A549 (cell line): ENCODE measurements around the gene STRN. TPM values are rescaled to one million over a fixed set of nuclear protein-coding genes. Genes with fewer than 3 reads are reported as not detected.
"Not testable (repeated sequence)": the region's sequence is repeated elsewhere in the genome, so short reads cannot be mapped to it uniquely, and the experiment has no call there.

ENCODE experiments used
- ATAC-seq, 2 experiments: fragments of 200-7000 bp in 1 of 2; fragments of >200 bp in 1 of 2; cut with Nextera tagmentation in 1 of 2; cut with Tn5 transposase in 1 of 2; 3 replicates each; pipeline versions ENCODE4 v1.8.0 to v1.9.1; 2018 to 2020; ENCODE audit warnings: mild to moderate bottlenecking in 1 of 2, moderate library complexity in 1 of 2
- CTCF ChIA-PET: fragments of 300-600 bp; sonication (Branson Sonifier 250); formaldehyde crosslinking; extraction: SDS; loops from one replicate; lab custom pipeline; 2021; ENCODE audit warnings: antibody characterized with exemption, inconsistent platforms; lab: Yijun Ruan, JAX
- POLR2A ChIA-PET: fragments of 350-600 bp; formaldehyde crosslinking; extraction: SDS; loops from one replicate; lab custom pipeline; 2021; ENCODE audit warnings: antibody characterized with exemption, inconsistent platforms; lab: Yijun Ruan, JAX
- DNase-seq, 2 experiments: peaks; one replicate each; pipeline versions ENCODE4 v3.0.0 to v3.0.0-alpha.2; 2011 to 2016; ENCODE audit warnings: low read depth in 1 of 2, low spot score in 1 of 2
- FAIRE-seq: peaks from 2 replicates; lab custom pipeline; 2011; peaks lifted over from hg19 to GRCh38; lab: Jason Lieb, UNC
- H3K27ac ChIP-seq, 2 experiments: fragments of >200 bp; sonication (Bioruptor Twin); formaldehyde crosslinking; 3 replicates each; pipeline ENCODE4 v1.5.1; 2016 to 2017
- H3K4me1 ChIP-seq: fragments of >200 bp; sonication (Bioruptor Twin); formaldehyde crosslinking; 3 replicates; pipeline ENCODE4 v1.6.1; 2016
- H3K4me2 ChIP-seq: fragments of >200 bp; sonication (Bioruptor Twin); formaldehyde crosslinking; 3 replicates; pipeline ENCODE4 v1.6.1; 2016
- H3K4me3 ChIP-seq: fragments of >200 bp; sonication (Bioruptor Twin); formaldehyde crosslinking; 3 replicates; pipeline ENCODE4 v1.5.1; 2016
- H3K9me3 ChIP-seq: fragments of >200 bp; sonication (Bioruptor Twin); formaldehyde crosslinking; 3 replicates; pipeline ENCODE4 v1.6.1; 2016
- ATOH8 ChIP-seq: fragments of 250-450 bp; sonication (Bioruptor Pico); IDR thresholded peaks from 2 replicates; pipeline ENCODE4 v1.5.0; 2020; ENCODE audit warnings: low read depth, mild to moderate bottlenecking, moderate library complexity
- CBX2 ChIP-seq: fragments of 200-600 bp; sonication (generic); IDR thresholded peaks from 2 replicates; pipeline ENCODE4 v1.6.1; 2016; ENCODE audit warnings: low read depth, mild to moderate bottlenecking, borderline replicate concordance
- CHD2 ChIP-seq: fragments of 150-350 bp; IDR thresholded peaks from 2 replicates; pipeline ENCODE4 v1.6.1; 2014; ENCODE audit warnings: low read length; ENCODE audit not compliant: partially characterized antibody
- E2F6 ChIP-seq: IDR thresholded peaks from 2 replicates; pipeline ENCODE4 v1.6.1; 2012; ENCODE audit warnings: low read depth, borderline replicate concordance
- EHMT2 ChIP-seq: fragments of 200-600 bp; sonication (generic); IDR thresholded peaks from 2 replicates; pipeline ENCODE4 v1.6.1; 2016; ENCODE audit warnings: antibody characterized with exemption, low read depth, mild to moderate bottlenecking, moderate library complexity
- EP300 ChIP-seq, 2 experiments: fragments of >200 bp; sonication (Bioruptor Twin); formaldehyde crosslinking; IDR thresholded peaks; 2 replicates in 1 of 2; 3 replicates in 1 of 2; pipeline ENCODE4 v1.6.1; 2016 to 2017
- ESRRA ChIP-seq: fragments of 150-350 bp; IDR thresholded peaks from 2 replicates; pipeline ENCODE4 v1.6.1; 2014; ENCODE audit warnings: mild to moderate bottlenecking, low read length, borderline replicate concordance
- FOSB ChIP-seq: fragments of 250-450 bp; sonication (Bioruptor Pico); IDR thresholded peaks from 2 replicates; pipeline ENCODE4 v1.5.0; 2020; ENCODE audit warnings: mild to moderate bottlenecking, moderate library complexity
- FOSL2 ChIP-seq, 2 experiments: fragments of 450-650 bp in 1 of 2; fragments of >200 bp in 1 of 2; sonication (Bioruptor Twin) in 1 of 2; formaldehyde crosslinking; IDR thresholded peaks; 2 replicates each; pipeline versions ENCODE4 v1.5.0 to v1.6.1; 2016 to 2020; ENCODE audit warnings: mild to moderate bottlenecking in 1 of 2, moderate library complexity in 1 of 2
- FOXS1 ChIP-seq: fragments of 250-450 bp; sonication (Bioruptor Pico); IDR thresholded peaks from 2 replicates; pipeline ENCODE4 v1.5.0; 2020; ENCODE audit warnings: mild to moderate bottlenecking, moderate library complexity
- HDAC2 ChIP-seq: fragments of 200-600 bp; sonication (generic); IDR thresholded peaks from 2 replicates; pipeline ENCODE4 v1.6.1; 2016
- HEYL ChIP-seq: fragments of 250-450 bp; sonication (Bioruptor Pico); IDR thresholded peaks from 2 replicates; pipeline ENCODE4 v1.8.0; 2021; ENCODE audit warnings: mild to moderate bottlenecking, moderate library complexity
- HOXB5 ChIP-seq: fragments of 250-450 bp; sonication (Bioruptor Pico); IDR thresholded peaks from 2 replicates; pipeline ENCODE4 v1.5.0; 2020; ENCODE audit warnings: mild to moderate bottlenecking, moderate library complexity
- KDM1A ChIP-seq: fragments of 200-600 bp; sonication (generic); IDR thresholded peaks from 2 replicates; pipeline ENCODE4 v1.6.1; 2016; ENCODE audit warnings: low read depth, mild to moderate bottlenecking
- MAX ChIP-seq: IDR thresholded peaks from 2 replicates; pipeline ENCODE4 v1.6.1; 2012
- MYC ChIP-seq: IDR thresholded peaks from 2 replicates; pipeline ENCODE4 v1.6.1; 2012; ENCODE audit warnings: mild to moderate bottlenecking, inconsistent platforms, low read length, improper control_type of control experiment, borderline replicate concordance
- NR3C1 ChIP-seq: fragments of >200 bp; sonication (Bioruptor Twin); formaldehyde crosslinking; IDR thresholded peaks from 3 replicates; pipeline ENCODE4 v1.6.1; 2017
- POLR2AphosphoS2 ChIP-seq: conservative IDR thresholded peaks from 2 replicates; pipeline ENCODE4 v1.6.1; 2012; ENCODE audit warnings: low read length, improper control_type of control experiment, inconsistent platforms
- RAD21 ChIP-seq, 2 experiments: fragments of >200 bp in 1 of 2; sonication (Bioruptor Twin) in 1 of 2; formaldehyde crosslinking in 1 of 2; IDR thresholded peaks in 1 of 2; conservative IDR thresholded peaks in 1 of 2; 2 replicates in 1 of 2; 3 replicates in 1 of 2; pipeline ENCODE4 v1.6.1; 2012 to 2018; ENCODE audit warnings: inconsistent platforms in 1 of 2
- RCOR1 ChIP-seq: fragments of 150-350 bp; IDR thresholded peaks from 2 replicates; pipeline ENCODE4 v1.6.1; 2014; ENCODE audit warnings: antibody characterized with exemption, low read length, low read depth
- REST ChIP-seq: fragments of 200-600 bp; sonication (generic); IDR thresholded peaks from 2 replicates; pipeline ENCODE4 v1.6.1; 2016; ENCODE audit warnings: antibody characterized with exemption, mild to moderate bottlenecking, moderate library complexity
- RFX5 ChIP-seq: fragments of 450-650 bp; IDR thresholded peaks from 2 replicates; pipeline ENCODE4 v1.7.1; 2014; ENCODE audit warnings: antibody characterized with exemption, mild to moderate bottlenecking, moderate library complexity
- TFCP2L1 ChIP-seq: fragments of 250-450 bp; sonication (Bioruptor Pico); IDR thresholded peaks from 2 replicates; pipeline ENCODE4 v1.5.0; 2021; ENCODE audit warnings: mild to moderate bottlenecking
- ZFP36 ChIP-seq: fragments of 450-650 bp; IDR thresholded peaks from 2 replicates; pipeline ENCODE4 v1.6.1; 2014; ENCODE audit warnings: borderline replicate concordance; ENCODE audit not compliant: partially characterized antibody
- WGBS: methylation state at CpG from one replicate; pipeline ENCODE4 v1.1.6; 2017; ENCODE audit errors: missing lambda C conversion rate; 5-methylcytosine and 5-hydroxymethylcytosine counted together
- polyA plus RNA-seq, 4 experiments: library from polyadenylated mRNA; depleted of rRNA in 3 of 4; stranded (reverse); fragments of >200 nt; fragmentation: RNase III in 1 of 4; extraction: RNeasy Plus Mini Kit Qiagen cat#74134 plus additional on column Dnase treatment in 1 of 4; gene quantifications; 2 replicates in 3 of 4; 3 replicates in 1 of 4; pipeline ENCODE4 v1.2.3, GENCODE V29; 2011 to 2017

STRN gene
- polyA plus RNA-seq, 2 of the 4 experiments (the other 2 are of a cell fraction), result 13.1 to 36.0 TPM

- peak; percentile 48 to 64 for ATAC-seq
- no peak overlapping the region for H3K4me3 ChIP-seq
- CTCF ChIA-PET, result interaction anchor here (0.9 kb wide), 1 partner anchor 10 kb away, joined by 3 read pairs; no protein-coding TSS in a partner anchor
Observed at GRCh38 chr2:36831185-36831584, 135.2 kb downstream of the STRN start.

GRCh38 chr2:36824683-36825082 is 141.7 kb downstream of the STRN start:
- FAIRE-seq, H3K27ac ChIP-seq, H3K4me2 ChIP-seq, DNase-seq, H3K9me3 ChIP-seq, ATAC-seq, H3K4me3 ChIP-seq, POLR2A ChIA-PET, H3K4me1 ChIP-seq: not testable (repeated sequence)
- WGBS, result 58% methylated on average over 2 of the region's 2 CpGs
- CTCF ChIA-PET, result interaction anchor here (0.8 to 1.1 kb wide), 2 partner anchors 18 to 39 kb away, joined by 4 read pairs; no protein-coding TSS in a partner anchor

More at GRCh38 chr2:36831185-36831584, 135.2 kb downstream of the STRN start:
- DNase-seq (no peak), FAIRE-seq (no peak)
- no peaks in the 10 kb centered on the region for H3K9me3 ChIP-seq
- no peak for TF ChIP-seq CBX2
- TF ChIP-seq ZFP36, result no peak
- no peak for TF ChIP-seq POLR2AphosphoS2
- TF ChIP-seq E2F6, result no peak
- no peak for TF ChIP-seq REST
- TF ChIP-seq RAD21 (conservative IDR thresholded peaks at IDR 0.05 in 1 of 2, IDR thresholded peaks at IDR 0.05 in 1 of 2), result no peak
- WGBS, result 79% methylated on average over 1 of the region's 1 CpG
- POLR2A ChIA-PET, result no interaction called here
- H3K4me1 ChIP-seq, result no peaks in the 10 kb centered on the region
- H3K27ac ChIP-seq, result no peak overlapping the region
- no peak overlapping the region for H3K4me2 ChIP-seq

GRCh38 chr2:36824273-36824672 is 142.1 kb downstream of the STRN start:
- POLR2A ChIA-PET, result no interaction called here

More at GRCh38 chr2:36824273-36824672, 142.1 kb downstream of the STRN start:
- CTCF ChIA-PET, result interaction anchor here (0.8 to 1.6 kb wide), 2 partner anchors 18 to 39 kb away, joined by 4 to 6 read pairs; no protein-coding TSS in a partner anchor
- H3K4me1 ChIP-seq, result peaks cover 3% of the 10 kb centered on the region; the same call in 1 of the 3 replicates
- no peak for TF ChIP-seq HEYL
- TF ChIP-seq EP300 (IDR thresholded peaks at IDR 0.05), result no peak
- no peak for TF ChIP-seq TFCP2L1 (CRISPR knock-in tag)
- no peak for TF ChIP-seq RCOR1
- TF ChIP-seq ESRRA, result no peak
- TF ChIP-seq FOSL2 (IDR thresholded peaks at IDR 0.05), result no peak
- no peak for TF ChIP-seq FOSL2 (CRISPR knock-in tag; IDR thresholded peaks at IDR 0.05)
- TF ChIP-seq CBX2, result no peak
- TF ChIP-seq REST, result no peak
- TF ChIP-seq HDAC2, result no peak
- TF ChIP-seq ATOH8 (CRISPR knock-in tag), result no peak
- TF ChIP-seq MAX, result no peak
- TF ChIP-seq NR3C1, result no peak
- TF ChIP-seq CHD2, result no peak
- TF ChIP-seq MYC, result no peak
- TF ChIP-seq FOSB (CRISPR knock-in tag), result no peak
- TF ChIP-seq KDM1A, result no peak
- no peak for TF ChIP-seq FOXS1
- no peak for TF ChIP-seq EHMT2
- no peak for TF ChIP-seq RFX5
- TF ChIP-seq HOXB5 (CRISPR knock-in tag), result no peak
- no peaks in the 10 kb centered on the region for H3K9me3 ChIP-seq
- no peak for ATAC-seq
- no peak for FAIRE-seq
- DNase-seq, result no peak
- 68% methylated on average over 7 of the region's 7 CpGs for WGBS
- no peak overlapping the region for H3K4me3 ChIP-seq
- H3K4me2 ChIP-seq, result no peak overlapping the region
- no peak overlapping the region for H3K27ac ChIP-seq
